DMS153 treated with DMSO at 0.1 percent for 48 hours (cell line): ENCODE measurements around the gene APOBEC3F.
A peak's percentile ranks its signal among the peaks of the same experiment; 100 is the strongest.
"Not testable (repeated sequence)": the region's sequence is repeated elsewhere in the genome, so short reads cannot be mapped to it uniquely, and the experiment has no call there.

Experiments
- DNase-seq: peaks from one replicate; lab custom pipeline; 2025; ENCODE audit not compliant: unreplicated experiment; lab: John Stamatoyannopoulos, UW

Gene APOBEC3F

DNA sequence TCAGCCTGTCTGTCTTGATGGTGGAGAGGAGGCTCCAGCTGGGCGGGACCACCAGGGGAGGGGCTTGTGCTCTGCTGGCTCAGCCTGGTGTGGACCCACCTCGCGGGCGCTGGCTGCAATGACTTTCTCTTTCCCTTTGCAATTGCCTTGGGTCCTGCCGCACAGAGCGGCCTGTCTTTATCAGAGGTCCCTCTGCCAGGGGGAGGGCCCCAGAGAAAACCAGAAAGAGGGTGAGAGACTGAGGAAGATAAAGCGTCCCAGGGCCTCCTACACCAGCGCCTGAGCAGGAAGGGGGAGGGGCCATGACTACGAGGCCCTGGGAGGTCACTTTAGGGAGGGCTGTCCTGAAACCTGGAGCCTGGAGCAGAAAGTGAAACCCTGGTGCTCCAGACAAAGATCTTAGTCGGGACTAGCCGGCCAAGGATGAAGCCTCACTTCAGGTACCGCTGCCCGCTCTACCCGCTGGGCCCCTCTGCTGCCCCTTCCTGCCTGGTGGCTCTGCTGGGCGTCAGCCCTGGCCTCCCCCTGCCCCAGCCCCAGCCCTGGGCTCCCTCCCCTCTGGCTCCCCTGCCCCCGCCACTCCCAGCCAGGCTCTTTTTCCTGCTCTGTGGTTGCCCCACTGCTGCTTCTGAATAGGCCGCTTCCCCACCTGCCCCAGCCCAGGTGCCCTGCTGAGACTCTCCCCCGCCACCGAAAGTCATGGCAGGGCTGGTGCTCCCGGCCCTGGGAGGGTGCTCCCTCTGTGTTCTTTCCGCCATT lies at the start of gene APOBEC3F:
Gene APOBEC3F (plus strand): TSS at position 327 of the 759 bp plus-strand sequence. CDS start 97 bp downstream, at position 424.
- DNase-seq: not testable (repeated sequence)

DNA sequence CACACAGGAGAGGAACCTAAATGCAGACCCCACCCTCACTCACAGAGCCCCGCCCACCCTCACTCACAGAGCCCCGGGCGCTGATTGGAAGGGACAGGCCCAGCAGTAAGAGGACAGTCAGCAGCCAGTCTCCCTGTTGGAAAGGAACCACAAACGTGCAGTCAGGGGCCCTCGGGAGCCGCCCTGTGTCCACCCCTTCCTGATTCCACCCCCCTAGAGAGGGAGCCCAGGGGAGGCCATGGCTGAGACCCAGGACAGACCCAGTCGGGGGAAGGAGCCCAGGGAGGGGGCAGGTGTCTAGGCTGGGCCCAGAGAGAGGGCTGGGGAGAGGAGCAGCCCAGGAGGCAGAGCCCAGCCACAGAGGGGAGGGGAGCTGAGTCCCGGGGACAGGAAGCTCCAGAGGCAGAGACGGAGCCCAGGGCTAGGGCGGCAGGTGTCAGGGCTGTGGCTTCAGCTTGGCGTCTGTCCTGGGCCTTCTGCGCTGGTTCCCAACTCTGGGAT lies 47.7 kb upstream of the APOBEC3F start:
- DNase-seq: peak; percentile 11

DNA sequence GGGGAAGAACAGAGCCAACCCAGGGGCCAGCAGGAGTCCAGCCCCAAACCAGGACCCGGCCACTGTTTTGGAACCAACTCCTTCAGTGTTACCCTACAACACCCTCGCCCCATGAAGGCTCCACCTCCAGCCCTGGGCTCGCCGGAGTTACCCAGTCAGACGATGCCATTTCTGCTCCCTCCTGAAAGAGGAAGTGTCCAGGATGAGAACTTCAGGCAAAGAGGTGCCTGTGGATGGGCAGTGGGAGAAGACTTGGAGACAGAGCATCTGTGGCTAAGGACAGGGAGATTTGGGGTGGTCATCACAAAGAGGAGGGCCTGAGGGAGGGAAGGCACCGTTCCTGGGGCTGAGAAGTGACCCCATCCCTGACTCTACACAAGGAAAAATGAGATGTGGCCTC lies 44.6 kb upstream of the APOBEC3F start:
- DNase-seq: no peak

DNA sequence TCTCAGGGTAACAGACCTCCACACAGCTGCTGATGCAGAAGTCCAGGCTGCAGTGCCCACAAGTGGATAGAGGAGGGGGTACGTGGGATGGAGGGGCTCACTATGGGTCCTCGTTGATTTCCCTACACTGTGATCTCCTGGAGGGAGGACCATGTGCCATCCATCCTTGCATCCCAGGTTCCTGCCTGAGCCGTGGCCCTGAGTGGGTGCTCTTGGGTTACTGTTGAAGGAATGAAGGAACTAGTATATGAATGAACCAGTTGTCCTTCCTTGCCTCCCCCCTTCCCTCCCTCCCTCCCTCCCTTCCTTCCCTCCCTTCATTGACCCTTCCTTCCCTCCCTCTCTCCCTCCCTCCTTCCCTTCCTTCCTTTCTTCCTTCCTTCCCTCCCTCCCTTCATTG lies 43.1 kb upstream of the APOBEC3F start:
- no peak for DNase-seq

DNA sequence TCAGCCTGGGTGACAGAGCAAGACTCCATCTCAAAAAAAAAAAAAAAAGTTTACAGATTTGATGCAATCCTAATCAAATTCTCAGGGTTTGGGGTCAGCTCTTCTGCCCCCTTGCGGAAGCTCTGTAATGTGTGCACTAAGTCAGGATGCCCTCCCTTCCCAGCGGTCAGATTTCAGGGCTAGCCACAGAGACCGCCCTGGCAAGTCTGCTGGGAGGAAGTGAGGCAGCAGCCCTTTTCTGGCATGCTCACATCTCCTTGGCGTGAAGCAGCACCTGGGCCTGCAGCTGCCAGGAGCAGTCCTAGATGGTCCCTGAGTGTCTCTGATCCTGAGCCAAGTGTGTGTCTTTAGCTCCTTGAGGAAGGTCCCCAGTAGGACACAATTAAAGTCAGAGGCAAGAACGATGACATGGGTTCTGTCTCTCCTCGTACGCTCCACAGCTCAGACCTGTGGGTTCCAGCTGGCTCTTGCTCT lies 37.5 kb upstream of the APOBEC3F start:
- peak; percentile 74 for DNase-seq

DNA sequence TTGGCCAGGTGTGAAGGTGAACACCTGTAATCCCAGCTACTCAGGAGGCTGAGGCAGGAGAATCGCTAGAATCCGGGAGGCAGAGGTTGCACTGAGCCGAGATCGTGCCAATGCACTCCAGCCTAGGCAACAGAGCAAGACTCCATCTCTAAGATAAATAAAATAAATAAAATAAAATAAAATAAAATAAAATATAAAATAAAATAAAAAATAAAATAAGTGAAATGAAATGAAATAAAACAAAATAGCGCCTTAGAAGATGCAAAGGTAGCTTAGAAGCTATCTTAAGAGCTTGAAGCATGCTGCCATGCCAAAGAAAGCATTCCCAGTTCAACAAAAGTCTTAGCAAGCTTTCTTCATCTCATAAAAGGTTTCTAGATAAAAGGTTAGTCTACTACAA lies 33.5 kb upstream of the APOBEC3F start:
- DNase-seq: no peak

DNA sequence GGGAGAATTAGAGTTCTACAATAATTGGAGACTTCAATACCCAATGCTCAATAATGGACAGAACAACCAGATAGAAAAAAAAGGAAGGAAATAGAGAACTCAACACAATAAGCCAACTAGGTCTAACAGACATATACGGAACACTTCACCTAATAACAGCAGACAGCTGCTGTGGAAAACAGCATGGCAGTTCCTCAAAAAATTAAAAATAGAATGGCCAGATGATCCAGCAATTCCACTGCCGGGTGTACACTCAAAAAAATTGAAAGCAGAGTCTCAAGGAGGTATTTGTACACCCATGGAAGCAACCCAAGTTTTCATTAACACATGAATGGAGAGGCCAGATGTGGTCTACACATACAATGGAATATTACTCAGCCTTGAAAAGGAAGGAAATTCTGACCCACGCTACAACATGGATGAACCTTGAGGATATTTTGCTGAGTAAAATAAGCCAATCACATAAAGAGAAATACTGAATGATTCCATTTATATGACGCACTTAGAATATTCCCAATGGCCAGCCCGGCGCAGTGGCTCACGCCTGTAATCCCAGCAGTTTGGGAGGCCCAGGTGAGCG lies 32.3 kb upstream of the APOBEC3F start:
- not testable (repeated sequence) for DNase-seq

DNA sequence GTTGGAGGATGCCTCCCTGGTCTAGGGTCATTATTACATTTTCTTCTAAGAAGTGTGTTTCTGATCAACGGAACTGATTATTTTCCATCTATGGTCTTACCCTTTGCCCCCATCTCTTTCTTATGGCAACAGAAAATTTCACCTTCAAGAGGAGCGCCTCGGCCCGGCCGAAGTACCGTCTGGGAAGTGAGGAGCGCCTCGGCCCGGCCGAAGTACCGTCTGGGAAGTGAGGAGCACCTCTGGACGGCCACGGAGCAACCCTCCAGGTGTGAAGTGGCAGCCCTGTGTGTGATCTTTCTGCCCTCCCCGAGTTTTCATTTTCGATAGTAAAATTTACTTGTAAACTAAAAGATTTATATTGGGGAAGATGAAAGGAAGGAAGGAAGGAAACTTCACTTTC lies 29.7 kb upstream of the APOBEC3F start:
- DNase-seq: no peak

DNA sequence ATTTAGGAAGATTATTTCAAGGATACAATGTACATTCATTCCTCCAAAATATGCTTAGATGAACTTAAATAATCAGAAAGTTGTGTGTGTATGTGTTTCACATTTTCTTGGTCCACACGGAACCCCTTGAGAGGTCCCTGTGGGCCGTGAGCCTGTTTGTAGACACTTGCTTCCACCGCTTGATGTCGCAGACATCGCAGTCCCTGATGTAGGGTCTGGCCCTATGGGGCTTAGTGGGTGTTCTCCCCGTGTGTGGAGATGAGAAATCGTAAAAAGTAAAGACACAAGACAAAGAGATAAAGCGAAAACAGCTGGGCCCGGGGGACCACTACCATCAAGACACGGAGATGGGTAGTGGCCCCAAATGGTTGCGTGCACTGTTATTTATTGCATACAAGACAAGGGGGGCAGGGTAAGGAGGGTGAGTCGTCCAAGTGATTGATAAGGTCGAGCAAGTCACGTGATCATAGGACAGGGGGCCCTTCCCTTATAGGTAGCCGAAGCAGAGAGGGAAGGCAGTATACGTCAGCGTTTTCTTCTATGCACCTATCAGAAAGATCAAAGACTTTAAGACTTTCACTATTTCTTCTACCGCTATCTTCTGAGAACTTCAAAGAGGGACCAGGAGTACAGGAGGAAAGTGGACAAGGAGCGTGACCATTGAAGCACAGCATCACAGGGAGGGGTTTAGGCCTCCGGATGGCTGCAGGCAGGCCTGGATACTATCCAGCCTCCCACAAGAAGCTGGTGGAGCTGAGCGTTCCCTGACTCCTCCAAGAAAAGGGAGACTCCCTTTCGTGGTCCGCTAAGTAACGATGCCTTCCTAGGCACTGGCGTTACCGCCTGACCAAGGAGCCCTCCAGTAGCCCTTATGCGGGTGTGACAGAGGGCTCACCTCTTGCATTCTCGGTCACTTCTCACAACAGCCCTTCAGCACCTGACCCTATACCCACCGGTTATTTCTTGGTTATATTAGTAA lies 27.8 kb upstream of the APOBEC3F start:
- DNase-seq: no peak

DNA sequence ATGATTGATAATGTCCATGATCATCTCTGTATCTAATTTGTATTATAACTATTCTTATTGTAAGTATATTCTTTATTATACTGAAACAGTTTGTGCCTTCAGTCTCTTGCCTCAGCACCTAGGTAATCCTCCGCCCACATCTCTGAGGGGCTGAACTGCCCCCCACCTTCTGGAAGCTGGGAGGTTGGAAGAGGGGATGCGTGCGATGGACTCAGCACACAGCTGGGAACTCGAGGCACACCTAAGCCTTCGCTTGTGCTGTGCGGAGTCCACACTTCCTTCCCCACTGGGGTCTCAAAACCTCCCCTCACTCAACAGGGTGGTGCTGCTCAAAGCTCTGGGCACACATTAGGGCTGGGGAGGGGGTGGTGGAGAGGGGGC lies 27.1 kb upstream of the APOBEC3F start:
- DNase-seq: not testable (repeated sequence)

DNA sequence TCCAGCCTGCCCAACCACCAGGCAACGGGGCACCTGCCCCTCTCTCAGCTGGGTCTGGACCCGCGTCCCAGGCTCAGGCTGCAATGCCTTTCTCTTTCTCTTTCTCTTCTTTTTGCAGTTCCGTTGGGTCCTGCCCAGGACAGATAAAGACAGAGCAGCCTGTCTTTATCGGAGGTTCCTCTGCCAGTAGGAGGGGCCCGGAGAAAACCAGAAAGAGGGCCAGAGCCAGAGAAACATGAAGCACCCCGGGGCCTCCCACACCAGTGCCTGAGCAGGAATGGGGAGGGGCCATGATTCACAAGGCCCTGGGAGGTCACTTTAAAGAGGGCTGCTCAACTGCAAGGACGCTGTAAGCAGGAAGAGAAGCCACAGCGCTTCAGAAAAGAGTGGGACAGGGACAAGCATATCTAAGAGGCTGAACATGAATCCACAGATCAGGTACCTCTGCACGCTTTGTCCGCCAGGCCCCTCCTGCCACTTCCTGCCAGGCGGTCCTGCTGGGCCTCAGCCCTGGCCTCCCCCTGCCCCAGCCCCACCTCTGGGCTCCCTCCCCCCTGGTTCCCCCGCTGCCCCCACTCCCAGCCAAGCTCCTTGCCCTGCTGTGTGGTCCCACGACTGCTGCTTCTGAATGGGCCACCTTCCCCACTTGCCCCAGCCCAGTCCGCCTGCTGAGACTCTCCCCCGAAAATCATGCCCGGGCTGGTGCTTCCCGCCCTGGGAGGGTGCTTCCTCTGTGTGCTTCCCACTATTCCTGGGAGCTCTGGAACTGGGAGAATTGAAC lies 26.5 kb upstream of the APOBEC3F start, which contains the start of gene APOBEC3C:
Gene APOBEC3C (plus strand): TSS at position 316 of the 781 bp plus-strand sequence. CDS start 106 bp downstream, at position 422.
- peak; percentile 68 for DNase-seq

DNA sequence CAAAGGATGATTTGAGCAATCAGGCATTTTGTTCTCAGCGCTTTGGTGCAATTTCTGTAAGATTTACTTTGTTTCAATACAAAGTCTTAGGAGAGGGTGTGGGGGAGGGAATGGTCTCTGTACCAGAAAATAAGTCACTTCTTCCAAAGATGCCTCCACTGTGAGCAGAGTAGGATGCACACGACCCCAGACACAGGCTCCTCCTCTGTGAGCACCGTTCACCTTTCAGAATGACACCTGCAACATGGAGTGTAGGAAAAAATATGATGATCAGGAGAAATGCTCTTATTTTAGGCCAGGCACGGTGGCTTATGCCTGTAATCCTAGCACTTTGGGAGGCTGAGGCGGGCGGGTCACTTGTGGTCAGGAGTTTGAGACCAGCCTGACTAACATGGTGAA lies 25.9 kb upstream of the APOBEC3F start:
- not testable (repeated sequence) for DNase-seq

DNA sequence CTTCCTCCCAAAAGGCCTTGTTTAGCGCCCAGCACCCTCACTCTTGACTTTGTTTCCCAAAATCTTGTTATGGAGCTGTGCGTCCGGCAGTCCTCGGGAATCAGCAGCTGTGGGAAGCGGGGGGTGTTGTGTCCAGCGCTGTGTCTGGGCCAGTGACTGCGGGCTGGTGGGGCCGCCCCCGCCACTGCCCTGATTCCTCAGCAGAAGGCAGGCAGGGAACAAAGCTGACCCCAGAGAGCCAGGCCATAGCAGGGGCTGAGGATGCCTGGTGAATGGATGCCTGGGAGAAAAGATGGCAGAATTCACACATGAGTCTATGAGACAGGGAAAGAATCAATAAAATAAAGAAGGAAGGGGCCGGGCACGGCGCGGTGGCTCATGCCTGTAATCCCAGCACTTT lies 24.1 kb upstream of the APOBEC3F start:
- DNase-seq: no peak

DNA sequence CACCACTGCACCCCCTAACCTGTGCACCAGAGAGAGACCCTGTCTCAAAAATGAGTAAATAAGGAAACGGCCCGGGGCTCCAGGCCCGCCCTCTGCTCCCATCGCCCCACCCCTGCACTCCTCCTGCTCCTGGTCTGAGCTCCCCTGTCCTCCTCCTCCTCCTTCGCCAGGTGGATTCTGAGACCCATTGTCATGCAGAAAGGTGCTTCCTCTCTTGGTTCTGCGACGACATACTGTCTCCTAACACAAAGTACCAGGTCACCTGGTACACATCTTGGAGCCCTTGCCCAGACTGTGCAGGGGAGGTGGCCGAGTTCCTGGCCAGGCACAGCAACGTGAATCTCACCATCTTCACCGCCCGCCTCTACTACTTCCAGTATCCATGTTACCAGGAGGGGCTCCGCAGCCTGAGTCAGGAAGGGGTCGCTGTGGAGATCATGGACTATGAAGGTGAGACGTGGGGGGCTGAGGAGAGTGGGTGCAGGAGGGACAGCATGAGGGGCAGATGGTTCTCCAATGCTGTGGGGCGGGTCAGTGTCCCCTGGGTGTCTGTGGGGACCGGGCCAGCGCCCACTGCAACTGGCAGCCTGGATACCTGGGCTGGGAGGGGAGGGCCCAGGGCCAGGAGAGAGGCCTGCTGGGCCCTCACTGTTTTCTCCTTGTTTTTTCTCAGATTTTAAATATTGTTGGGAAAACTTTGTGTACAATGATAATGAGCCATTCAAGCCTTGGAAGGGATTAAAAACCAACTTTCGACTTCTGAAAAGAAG lies 22.9 kb upstream of the APOBEC3F start:
- DNase-seq: no peak

DNA sequence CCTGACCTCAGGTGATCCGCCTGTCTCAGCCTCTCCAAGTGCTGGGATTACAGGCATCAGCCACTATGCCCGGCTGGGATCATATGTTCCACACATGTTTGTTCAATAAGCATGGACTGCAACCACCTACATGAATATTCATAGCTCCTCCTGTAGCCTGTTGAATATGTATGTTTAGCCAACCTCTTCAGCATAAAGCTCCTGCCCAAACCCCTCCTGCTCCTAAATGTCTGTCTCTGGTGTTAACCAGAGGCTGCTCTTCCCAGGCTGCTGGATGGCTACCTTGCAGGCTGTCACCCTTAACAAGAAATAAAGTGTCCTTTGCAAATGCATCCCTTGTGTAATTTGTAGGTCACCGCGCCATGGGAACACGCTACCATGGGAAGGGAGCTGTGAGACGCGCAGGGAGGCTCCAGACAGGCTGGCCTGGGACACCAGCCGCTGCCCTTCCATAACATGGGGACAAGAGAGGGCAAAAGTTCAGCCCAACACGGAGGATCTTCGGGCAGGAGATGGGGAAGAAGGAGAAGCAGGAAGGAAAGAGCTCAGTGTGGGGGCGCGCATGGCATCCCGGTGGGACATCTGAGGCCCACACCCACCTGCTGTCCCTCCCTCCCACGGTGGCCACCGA lies 20.5 kb upstream of the APOBEC3F start:
- DNase-seq: not testable (repeated sequence)

DNA sequence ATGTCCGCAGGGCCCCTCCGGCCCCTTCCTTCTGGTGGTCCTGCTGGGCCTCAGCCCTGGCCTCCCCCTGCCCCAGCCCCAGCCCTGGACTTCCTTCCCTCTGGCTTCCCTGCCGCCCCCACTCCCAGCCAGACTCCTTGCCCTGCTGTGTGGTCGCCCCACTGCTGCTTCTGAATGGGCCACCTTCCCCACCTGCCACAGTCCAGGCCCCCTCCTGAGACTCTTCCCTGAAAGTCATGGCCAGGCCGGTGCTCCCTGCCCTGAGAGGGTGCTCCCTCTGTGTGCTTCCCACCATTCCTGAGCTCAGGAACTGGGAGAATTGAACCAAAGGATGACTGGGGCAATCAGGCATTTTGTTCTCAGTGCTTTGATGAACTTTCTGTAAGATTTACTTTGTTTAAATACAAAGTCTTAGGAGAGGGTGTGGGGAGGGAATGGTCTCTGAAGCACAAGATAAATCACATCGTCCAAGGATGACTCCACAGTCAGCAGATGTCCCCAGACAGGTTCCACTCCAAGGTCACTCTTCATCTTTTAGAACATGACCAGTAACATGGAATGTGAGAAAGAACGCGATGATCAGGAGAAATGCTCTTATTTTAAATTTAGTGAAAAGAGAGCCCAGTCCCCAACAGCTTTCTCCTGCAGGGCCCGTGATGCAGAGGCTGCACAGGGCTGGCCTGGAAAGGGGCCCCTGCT lies 19.0 kb upstream of the APOBEC3F start:
- DNase-seq: no peak

DNA sequence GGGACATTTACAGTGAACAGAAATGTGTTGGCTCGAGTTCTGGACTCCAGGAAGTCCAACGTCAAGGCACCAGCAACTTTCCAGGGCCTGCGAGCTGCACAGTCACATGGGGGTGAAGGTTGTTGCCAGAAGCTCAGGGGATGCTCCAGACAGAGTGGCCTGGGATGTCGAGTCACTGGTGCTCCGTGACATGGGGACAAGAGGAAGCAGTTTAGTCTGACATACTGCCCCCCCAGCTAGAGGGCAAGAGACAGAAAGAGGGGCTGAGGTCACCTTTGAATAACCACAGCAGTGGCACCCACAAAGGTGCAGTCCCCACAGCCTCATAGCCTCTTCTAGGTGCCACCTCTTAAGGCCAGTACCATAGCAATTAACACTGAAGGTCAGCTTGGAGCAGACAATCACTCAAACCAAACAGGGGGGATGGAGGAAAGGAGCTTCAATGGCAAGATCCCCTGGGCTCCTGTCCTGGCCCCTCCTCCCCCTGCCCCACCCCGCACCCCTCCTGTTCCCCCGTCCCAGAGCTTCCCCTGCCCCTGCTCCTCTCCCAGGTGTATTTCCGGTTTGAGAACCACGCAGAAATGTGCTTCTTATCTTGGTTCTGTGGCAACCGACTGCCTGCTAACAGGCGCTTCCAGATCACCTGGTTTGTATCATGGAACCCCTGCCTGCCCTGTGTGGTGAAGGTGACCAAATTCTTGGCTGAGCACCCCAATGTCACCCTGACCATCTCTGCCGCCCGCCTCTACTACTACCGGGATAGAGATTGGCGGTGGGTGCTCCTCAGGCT lies 15.9 kb upstream of the APOBEC3F start:
- no peak for DNase-seq
